Ovary (tissue), 9 donors: ENCODE measurements around the gene SNX27. TPM values are rescaled to one million over a fixed set of nuclear protein-coding genes. Genes with fewer than 3 reads are reported as not detected.

Source experiments
- DNase-seq, 5 donors: peaks; one replicate each; pipeline ENCODE4 v3.0.0-alpha.2; 2019 to 2020
- H3K27ac ChIP-seq, 2 donors: fragments of 200-600 bp; one replicate each; pipeline versions ENCODE4 v1.5.1 to v1.8.0; 2019 to 2022
- H3K27me3 ChIP-seq: fragments of 200-600 bp; one replicate; pipeline ENCODE4 v1.8.0; 2022
- H3K36me3 ChIP-seq: fragments of 200-600 bp; sonication (generic); one replicate; pipeline ENCODE4 v1.5.1; 2019
- H3K4me1 ChIP-seq: one replicate; pipeline ENCODE4 v1.8.1; 2013; ENCODE audit warnings: mild to moderate bottlenecking, moderate library complexity; ENCODE audit not compliant: insufficient read depth
- H3K4me3 ChIP-seq: fragments of 200-600 bp; sonication (generic); one replicate; pipeline ENCODE4 v1.5.1; 2017
- H3K9me3 ChIP-seq, 2 donors: fragments of 200-600 bp in 1 of 2; sonication (generic) in 1 of 2; one replicate each; pipeline versions ENCODE4 v1.5.1 to v1.8.1; 2013 to 2019; ENCODE audit warnings: mild to moderate bottlenecking in 1 of 2, moderate library complexity in 1 of 2
- CTCF ChIP-seq, 3 donors: fragments of 450-650 bp in 2 of 3; fragments of 200-600 bp in 1 of 3; IDR thresholded peaks; one replicate each; pipeline versions ENCODE4 v1.5.1 to v1.8.0; 2016 to 2022; ENCODE audit warnings: antibody characterized with exemption in 3 of 3, mild to moderate bottlenecking in 1 of 3
- EP300 ChIP-seq: sonication (generic); formaldehyde crosslinking; IDR thresholded peaks from one replicate; pipeline ENCODE4 v1.6.1; 2017; ENCODE audit warnings: antibody characterized with exemption
- POLR2A ChIP-seq: fragments of 450-650 bp; IDR thresholded peaks from one replicate; pipeline ENCODE4 v1.6.1; 2017; ENCODE audit warnings: antibody characterized with exemption, mild to moderate bottlenecking, moderate library complexity
- WGBS, 3 donors: extraction: QIAGEN DNeasy Blood & Tissue Kit in 1 of 3; methylation state at CpG; one replicate each; pipeline versions ENCODE4 v1.1.5 to v1.1.7; 2013 to 2017; 5-methylcytosine and 5-hydroxymethylcytosine counted together
- intact Hi-C, 4 donors: fragments of 100-400 bp; cut with DNase I; formaldehyde crosslinking; loops; one replicate each; pipeline versions ENCODE4 v1.11.0 to v1.15.1; 2022 to 2023
- polyA plus RNA-seq, 2 donors: library from polyadenylated mRNA; stranded (reverse); fragments of 200-250 nt in 1 of 2; fragments of 350-450 nt in 1 of 2; fragmentation: Illumina TruSeq in 1 of 2; extraction: RNeasy Lipid Tissue Mini Kit (QIAGEN cat#74804) in 1 of 2; gene quantifications; one replicate each; pipeline ENCODE4 v1.2.3, GENCODE V29; 2013 to 2014
- total RNA-seq, 7 donors: library from RNA; depleted of rRNA in 2 of 7; stranded (reverse); fragments of >200 nt in 2 of 7; fragmentation: NEBNext Ultra II Directional in 3 of 7; extraction: Animal tissue kit (Norgen Biotek cat#: 25700) in 3 of 7; gene quantifications; one replicate each; pipeline versions ENCODE4 v1.1.0 to v1.2.4, GENCODE V29; 2016 to 2023
- donor health status: DM: no; HTN: no; CAD: no; lungs with moderate emphysema.
- donor health status: DM: no; HTN: no; CAD: no.
- donor health status: Bipolar disorder and iron deficiency.
- donor health status: DM: yes; HTN: yes; CAD: no.
- donor health status: DM: no; HTN: no; CAD: no.
- donor health status: DM: yes; HTN: yes; CAD: no.

SNX27 gene
- total and polyA plus RNA-seq, 9 donors = 9.5 to 42.7 (median 35.1) TPM

GRCh38 chr1:151578941-151579340, 32.9 kb upstream of the SNX27 start:
- no peak overlapping the region for H3K27ac ChIP-seq
- no peaks in the 10 kb centered on the region for H3K9me3 ChIP-seq
- TF ChIP-seq POLR2A = no peak
- no peak for TF ChIP-seq CTCF (IDR thresholded peaks at IDR 0.05)
- no peak for TF ChIP-seq EP300
- no peaks in the 10 kb centered on the region for H3K36me3 ChIP-seq
- no peak for DNase-seq
- intact Hi-C loops = no loop called here
- H3K27me3 ChIP-seq = no peaks in the 10 kb centered on the region
- H3K4me3 ChIP-seq = no peak overlapping the region
- 89 to 93% (median 92%) methylated on average over 1 of the region's 1 CpG for WGBS, 3 donors
- no peaks in the 10 kb centered on the region for H3K4me1 ChIP-seq

GRCh38 chr1:151579436-151580225, 32.2 kb upstream of the SNX27 start:
- Histone ChIP-seq H3K4me1 (no peaks in the 10 kb centered on the region), H3K27me3 (no peaks in the 10 kb centered on the region), H3K9me3 (no peaks in the 10 kb centered on the region), H3K4me3 (no peak overlapping the region), H3K27ac (no peak overlapping the region), H3K36me3 (no peaks in the 10 kb centered on the region)
- DNase-seq = no peak
- no peak for TF ChIP-seq EP300
- no peak for TF ChIP-seq CTCF (IDR thresholded peaks at IDR 0.05)
- TF ChIP-seq POLR2A = no peak
- WGBS, 3 donors = 84 to 89% (median 87%) methylated on average over 8 of the region's 8 CpGs
- intact Hi-C loops = no loop called here

GRCh38 chr1:151581451-151581850, 30.4 kb upstream of the SNX27 start:
- H3K9me3 ChIP-seq = no peaks in the 10 kb centered on the region
- H3K4me1 ChIP-seq = peaks cover 1% of the 10 kb centered on the region
- H3K36me3 ChIP-seq = no peaks in the 10 kb centered on the region
- no peak overlapping the region for H3K4me3 ChIP-seq
- WGBS, 3 donors = 58 to 70% (median 63%) methylated on average over 5 of the region's 5 CpGs
- H3K27me3 ChIP-seq = no peaks in the 10 kb centered on the region
- no peak for TF ChIP-seq EP300
- TF ChIP-seq CTCF (IDR thresholded peaks at IDR 0.05) = no peak
- TF ChIP-seq POLR2A = no peak
- H3K27ac ChIP-seq = no peak overlapping the region
- intact Hi-C loops = no loop called here
- DNase-seq = no peak

GRCh38 chr1:151581921-151582320, 29.9 kb upstream of the SNX27 start:
- Histone ChIP-seq H3K27ac (no peak overlapping the region), H3K4me1 (peaks cover 1% of the 10 kb centered on the region), H3K36me3 (no peaks in the 10 kb centered on the region), H3K27me3 (no peaks in the 10 kb centered on the region), H3K4me3 (no peak overlapping the region), H3K9me3 (no peaks in the 10 kb centered on the region)
- TF ChIP-seq EP300 (no peak), POLR2A (no peak), CTCF (IDR thresholded peaks at IDR 0.05) (no peak)
- 62 to 94% (median 83%) methylated on average over 1 of the region's 1 CpG for WGBS, 3 donors
- intact Hi-C loops = no loop called here
- no peak for DNase-seq
